ENCODE results near the gene BCL11B. TPM values are rescaled to one million over a fixed set of nuclear protein-coding genes. Genes with fewer than 3 reads are reported as not detected.
A peak's percentile ranks its signal among the peaks of the same experiment; 100 is the strongest.

Gene BCL11B
- total RNA-seq, 1 experiment from 2014 or later: 80.6 TPM

DNA sequence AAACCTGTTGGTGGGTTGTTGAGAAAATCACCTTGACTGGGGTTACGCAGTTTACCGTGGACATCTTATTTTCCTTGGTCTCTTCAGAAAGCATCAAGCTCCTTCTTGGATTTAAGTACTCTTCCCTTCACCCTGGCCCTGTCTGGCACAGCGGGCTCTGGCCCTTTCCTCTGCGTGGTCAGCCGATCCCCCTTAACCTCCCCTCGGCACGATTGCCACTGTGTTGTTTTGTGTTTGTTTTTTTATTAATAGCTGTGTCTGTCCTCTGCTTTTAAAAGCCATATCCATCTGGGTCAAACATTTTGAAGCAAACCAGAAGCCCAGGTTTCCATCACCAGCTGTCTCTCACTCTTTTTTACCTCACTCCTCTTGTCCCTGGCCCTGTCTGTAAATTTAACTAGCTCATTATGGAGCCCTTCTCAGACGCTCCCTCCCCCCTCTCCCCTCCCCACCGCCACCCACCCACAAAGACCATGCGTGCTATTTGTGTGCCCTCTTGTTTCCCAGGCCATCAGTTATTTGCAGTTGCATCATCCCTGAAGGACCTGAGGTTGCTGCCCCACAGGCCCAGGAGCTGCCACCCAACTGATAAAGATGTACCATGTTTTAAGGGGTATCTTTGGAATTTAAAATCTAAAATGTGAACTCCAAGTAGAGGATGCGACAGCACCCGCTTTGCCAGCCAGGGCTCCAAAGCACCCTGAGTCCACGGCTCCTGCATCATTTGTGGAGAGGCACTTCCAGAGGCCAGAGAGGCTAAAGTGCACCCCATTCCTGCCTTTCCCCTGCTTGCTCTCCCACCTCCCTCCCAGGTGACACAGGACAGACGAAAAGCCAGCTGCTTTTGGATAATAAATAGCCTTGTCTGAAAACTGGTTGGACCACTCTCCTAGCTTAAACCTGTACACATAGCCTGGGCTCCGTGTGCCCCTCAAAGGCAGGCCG lies 3.9 kb downstream of the BCL11B start:
- Histone ChIP-seq H3K4me1 (ENCODE audit: insufficient read depth, low read length, poor library complexity, severe bottlenecking) (peaks cover 47% of the 10 kb centered on the region), H3K27me3 (replicated peaks; ENCODE audit: insufficient read depth, low read depth, low read length, poor library complexity) (no peaks in the 10 kb centered on the region), H3K9me3 (ENCODE audit: low read depth, low read length, poor library complexity, severe bottlenecking) (no peaks in the 10 kb centered on the region), H3K4me3 (ENCODE audit: low read depth, low read length, poor library complexity, severe bottlenecking) (peak overlapping the region; percentile 85), H3K27ac (ENCODE audit: low read depth, low read length, poor library complexity, severe bottlenecking) (peak overlapping the region; percentile 93), H3K36me3 (ENCODE audit: insufficient read depth, low read length, poor library complexity, severe bottlenecking) (peaks cover 10% of the 10 kb centered on the region)
- ChIA-PET POLR2A (ENCODE audit: low non-redundant PET) (interaction anchor here (0.6 to 0.7 kb wide), 2 partner anchors 862 to 1768 kb away, joined by 3 read pairs; no protein-coding TSS in a partner anchor), CTCF (interaction anchor here (0.5 to 1.3 kb wide), 4 partner anchors 99 to 1170 kb away, joined by 3 to 13 read pairs (median 4); no protein-coding TSS in a partner anchor)
- intact Hi-C loops (cut with micrococcal nuclease; ENCODE audit: unreplicated experiment): loop anchor here (5.0 to 10.0 kb wide), 3 partner anchors 71 to 1126 kb away; no protein-coding TSS in a partner anchor
- TSS peak; percentile 7 for BruUV-seq (replicated peaks)
- no peak for DNase-seq (ENCODE audit: low spot score)
- TF ChIP-seq, protein P1, sequence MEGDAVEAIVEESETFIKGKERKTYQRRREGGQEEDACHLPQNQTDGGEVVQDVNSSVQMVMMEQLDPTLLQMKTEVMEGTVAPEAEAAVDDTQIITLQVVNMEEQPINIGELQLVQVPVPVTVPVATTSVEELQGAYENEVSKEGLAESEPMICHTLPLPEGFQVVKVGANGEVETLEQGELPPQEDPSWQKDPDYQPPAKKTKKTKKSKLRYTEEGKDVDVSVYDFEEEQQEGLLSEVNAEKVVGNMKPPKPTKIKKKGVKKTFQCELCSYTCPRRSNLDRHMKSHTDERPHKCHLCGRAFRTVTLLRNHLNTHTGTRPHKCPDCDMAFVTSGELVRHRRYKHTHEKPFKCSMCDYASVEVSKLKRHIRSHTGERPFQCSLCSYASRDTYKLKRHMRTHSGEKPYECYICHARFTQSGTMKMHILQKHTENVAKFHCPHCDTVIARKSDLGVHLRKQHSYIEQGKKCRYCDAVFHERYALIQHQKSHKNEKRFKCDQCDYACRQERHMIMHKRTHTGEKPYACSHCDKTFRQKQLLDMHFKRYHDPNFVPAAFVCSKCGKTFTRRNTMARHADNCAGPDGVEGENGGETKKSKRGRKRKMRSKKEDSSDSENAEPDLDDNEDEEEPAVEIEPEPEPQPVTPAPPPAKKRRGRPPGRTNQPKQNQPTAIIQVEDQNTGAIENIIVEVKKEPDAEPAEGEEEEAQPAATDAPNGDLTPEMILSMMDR (conservative IDR thresholded peaks at IDR 0.05; ENCODE audit: low read depth, low read length): no peak
- no peak for TF ChIP-seq EZH2 (IDR thresholded peaks at IDR 0.05; ENCODE audit: borderline replicate concordance, low read depth, low read length, poor library complexity, severe bottlenecking)

DNA sequence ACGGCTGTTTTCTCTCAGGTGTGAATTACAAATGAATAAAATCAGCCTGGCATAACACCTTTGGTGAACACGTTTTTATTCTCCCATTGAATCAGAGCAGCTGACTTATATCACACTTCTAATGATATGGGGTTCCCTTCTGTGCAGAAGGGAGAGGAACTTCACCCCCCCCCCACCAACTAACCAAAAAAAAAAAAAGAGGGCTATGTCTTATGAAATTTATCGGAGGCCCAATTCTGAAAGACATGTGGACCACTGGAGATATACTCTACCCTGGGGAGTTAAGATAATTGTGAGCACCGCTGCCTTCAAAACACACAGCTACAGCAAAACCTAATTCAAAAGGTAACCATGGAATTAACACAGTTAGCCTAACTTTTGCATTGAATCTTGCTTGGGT lies 4.6 kb downstream of the BCL11B start:
- ChIA-PET CTCF (interaction anchor here (0.5 to 1.3 kb wide), 5 partner anchors 82 to 1171 kb away, joined by 3 to 9 read pairs (median 4); no protein-coding TSS in a partner anchor), POLR2A (ENCODE audit: low non-redundant PET) (interaction anchor here (0.7 kb wide), 1 partner anchor 1767 kb away, joined by 3 read pairs; no protein-coding TSS in a partner anchor)
- no TSS peak for BruUV-seq (replicated peaks)
- Histone ChIP-seq H3K36me3 (ENCODE audit: insufficient read depth, low read length, poor library complexity, severe bottlenecking) (peaks cover 10% of the 10 kb centered on the region), H3K27ac (ENCODE audit: low read depth, low read length, poor library complexity, severe bottlenecking) (peak overlapping the region; percentile 93), H3K9me3 (ENCODE audit: low read depth, low read length, poor library complexity, severe bottlenecking) (no peaks in the 10 kb centered on the region), H3K4me3 (ENCODE audit: low read depth, low read length, poor library complexity, severe bottlenecking) (peak overlapping the region; percentile 85), H3K4me1 (ENCODE audit: insufficient read depth, low read length, poor library complexity, severe bottlenecking) (peaks cover 48% of the 10 kb centered on the region), H3K27me3 (replicated peaks; ENCODE audit: insufficient read depth, low read depth, low read length, poor library complexity) (no peaks in the 10 kb centered on the region)
- DNase-seq (ENCODE audit: low spot score): no peak
- TF ChIP-seq, protein P1 (conservative IDR thresholded peaks at IDR 0.05; ENCODE audit: low read depth, low read length): no peak
- no peak for TF ChIP-seq EZH2 (IDR thresholded peaks at IDR 0.05; ENCODE audit: borderline replicate concordance, low read depth, low read length, poor library complexity, severe bottlenecking)
- intact Hi-C loops (cut with micrococcal nuclease; ENCODE audit: unreplicated experiment): loop anchor here (5.0 to 10.0 kb wide), 3 partner anchors 70 to 1125 kb away; no protein-coding TSS in a partner anchor

Measured in A673 (cell line).